Choroid plexus epithelial cell (primary cell): ENCODE measurements around the gene GABBR1.
A peak's percentile ranks its signal among the peaks of the same experiment; 100 is the strongest.

Experiments
- DNase-seq: peaks from one replicate; pipeline ENCODE4 v3.0.0-alpha.2; 2010; ENCODE audit warnings: low read depth
- H3K4me3 ChIP-seq: 2 replicates; pipeline ENCODE4 v1.5.1; 2011; ENCODE audit warnings: low read depth, mild to moderate bottlenecking, control low read depth, low read length, moderate library complexity
- CTCF ChIP-seq: conservative IDR thresholded peaks from 2 replicates; pipeline ENCODE4 v1.5.1; 2011; ENCODE audit warnings: low read depth, mild to moderate bottlenecking, control low read depth, inconsistent platforms, low read length, moderate library complexity

GABBR1 gene

GRCh38 chr6:29637247-29637646 lies 4.3 kb upstream of the GABBR1 start:
- no peak for TF ChIP-seq CTCF
- H3K4me3 ChIP-seq: no peak overlapping the region
- no peak for DNase-seq

DNA sequence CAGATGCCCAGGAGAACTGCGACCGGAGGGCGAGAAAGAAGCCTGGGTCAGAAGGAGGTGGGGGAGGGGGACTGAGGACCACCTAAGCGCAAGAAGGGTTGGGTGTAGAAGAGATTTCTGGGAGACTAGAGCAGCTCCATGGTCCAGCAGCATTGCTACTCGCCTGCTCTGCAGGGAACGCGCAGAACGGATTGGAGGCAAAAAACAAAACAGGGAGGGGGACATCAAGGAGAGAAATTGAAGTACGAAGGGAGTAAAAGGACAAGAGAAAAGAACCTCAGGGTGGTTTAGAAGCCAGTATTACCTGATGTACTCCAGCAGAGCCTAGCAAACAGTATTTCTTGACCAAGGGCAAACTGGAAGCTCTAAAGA lies 537 bp upstream of the GABBR1 start:
- peak; percentile 33 for DNase-seq
- H3K4me3 ChIP-seq: peak overlapping the region; percentile 74
- no peak for TF ChIP-seq CTCF

DNA sequence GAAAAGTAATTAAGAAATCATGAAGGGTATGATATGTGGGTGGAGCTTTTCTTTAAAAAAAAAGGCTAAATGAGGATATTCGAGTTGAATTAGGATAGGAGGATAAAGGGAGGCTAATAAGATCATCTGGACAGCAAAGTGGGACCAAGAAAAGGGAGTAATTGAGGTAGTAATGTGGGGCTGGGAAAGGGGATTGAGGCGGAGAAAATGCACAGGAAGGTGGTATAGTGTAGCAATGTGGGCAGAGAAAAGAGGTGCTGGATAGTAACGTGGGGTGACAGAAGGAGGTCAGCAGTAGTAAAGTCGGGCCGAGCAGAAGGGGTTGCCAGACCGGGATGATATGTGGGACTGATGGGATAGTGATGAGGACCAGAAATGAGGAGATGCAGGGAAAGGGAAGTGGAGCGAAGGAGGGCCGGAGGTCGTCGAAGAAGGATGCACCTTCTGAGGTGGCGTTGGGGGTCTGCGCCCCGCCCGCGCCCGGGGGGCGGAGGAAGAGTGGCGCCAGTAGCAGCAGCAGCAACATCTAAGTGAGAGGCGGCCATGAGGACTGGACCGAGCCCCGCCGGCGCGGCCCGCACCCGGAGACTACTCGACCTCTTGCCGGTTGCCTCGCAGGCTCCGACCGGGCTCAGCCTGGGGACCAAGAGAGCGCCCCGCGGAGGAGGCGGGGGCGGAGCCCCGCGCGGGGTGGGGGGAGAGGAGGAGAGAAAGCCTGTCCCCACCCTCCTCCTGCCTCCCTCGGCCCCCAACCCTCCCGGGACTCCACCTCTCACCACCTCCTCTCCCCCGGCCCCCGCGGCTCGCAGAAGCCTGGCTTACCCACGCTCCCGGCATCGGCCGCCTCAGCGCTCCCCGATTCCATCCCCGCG lies 887 bp downstream of the GABBR1 start:
- no peak for TF ChIP-seq CTCF
- H3K4me3 ChIP-seq: peak overlapping the region; percentile 74
- peak; percentile 51 for DNase-seq

DNA sequence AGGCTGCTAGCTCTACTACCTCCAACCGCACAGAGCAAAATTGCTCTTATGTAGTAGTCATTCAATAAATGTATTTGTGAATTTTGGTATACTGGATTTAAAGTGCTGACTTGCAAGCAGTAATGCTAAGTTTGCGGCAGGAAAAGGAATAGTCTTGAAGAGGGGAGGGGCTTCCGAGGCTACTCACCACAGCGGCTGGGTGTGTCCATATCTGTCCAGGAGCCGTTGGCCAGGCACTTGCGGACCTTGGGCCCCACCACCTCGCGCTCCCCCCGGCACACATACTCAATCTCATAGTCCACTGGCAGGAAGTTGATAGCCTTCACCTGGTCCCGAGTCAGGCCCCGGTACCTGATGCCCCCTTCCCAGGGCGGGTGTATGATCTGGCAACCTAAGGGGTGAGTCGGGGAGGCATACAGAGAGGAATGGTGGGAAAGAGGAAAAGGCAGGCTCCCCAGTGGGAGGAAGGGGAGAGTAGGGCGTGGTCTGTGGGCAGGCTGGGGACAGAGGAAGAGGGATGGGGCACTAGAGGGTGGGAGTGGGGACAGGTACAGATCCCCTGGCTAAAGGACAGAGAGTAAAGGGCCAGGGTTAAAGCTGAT lies 1.7 kb downstream of the GABBR1 start:
- peak overlapping the region; percentile 19 for H3K4me3 ChIP-seq
- TF ChIP-seq CTCF: no peak
- DNase-seq: no peak

GRCh38 chr6:29630315-29630714 lies 2.7 kb downstream of the GABBR1 start:
- no peak for TF ChIP-seq CTCF
- DNase-seq: no peak
- no peak overlapping the region for H3K4me3 ChIP-seq

- no peak overlapping the region for H3K4me3 ChIP-seq
- no peak for TF ChIP-seq CTCF
- DNase-seq: no peak
Observed at GRCh38 chr6:29629571-29629970, 3.4 kb downstream of the GABBR1 start.
